Panc1 (cell line): ENCODE data around the gene CLEC4G. TPM values are rescaled to one million over a fixed set of nuclear protein-coding genes. Genes with fewer than 3 reads are reported as not detected.

Experiments
- ATAC-seq: fragments of 200-7000 bp; cut with Tn5 transposase; 2 replicates; pipeline ENCODE4 v1.9.1; 2020; ENCODE audit warnings: mild to moderate bottlenecking, moderate library complexity
- BruUV-seq: library from RNA; stranded (reverse); fragments of 400-500 nt; replicated peaks from 2 replicates; lab custom pipeline; 2021; lab: Mats Ljungman, UMichigan
- CTCF ChIA-PET: fragments of 300-600 bp; sonication (Branson Sonifier 250); formaldehyde crosslinking; loops from one replicate; lab custom pipeline; 2022; ENCODE audit warnings: antibody characterized with exemption; lab: Charles Lee
- POLR2A ChIA-PET: fragments of 300-600 bp; sonication (Branson Sonifier 250); formaldehyde crosslinking; loops from one replicate; lab custom pipeline; 2022; ENCODE audit warnings: antibody characterized with exemption; lab: Charles Lee
- DNase-seq: peaks from one replicate; pipeline ENCODE4 v3.0.0-alpha.2; 2010; ENCODE audit warnings: low read depth, low spot score
- H3K27ac ChIP-seq: 2 replicates; pipeline ENCODE4 v1.5.1; 2011; ENCODE audit warnings: mild to moderate bottlenecking, low read length, inconsistent platforms
- H3K27me3 ChIP-seq: fragments of 200-500 bp; sonication (Bioruptor generic); 2 replicates; pipeline ENCODE4 v1.6.0; 2014; ENCODE audit warnings: low read length, inconsistent platforms; ENCODE audit not compliant: control insufficient read depth, insufficient read depth
- H3K36me3 ChIP-seq: fragments of 200-500 bp; sonication (Bioruptor generic); 2 replicates; pipeline ENCODE4 v1.5.1; 2014; ENCODE audit warnings: inconsistent platforms, mild to moderate bottlenecking, low read length, moderate library complexity; ENCODE audit not compliant: control insufficient read depth, insufficient read depth
- H3K4me1 ChIP-seq: 2 replicates; pipeline ENCODE4 v1.5.1; 2011; ENCODE audit warnings: inconsistent platforms, mild to moderate bottlenecking, low read length, moderate library complexity; ENCODE audit not compliant: control insufficient read depth, insufficient read depth
- H3K4me3 ChIP-seq, 2 experiments: 2 replicates each; pipeline ENCODE4 v1.5.1; 2011 to 2012; ENCODE audit warnings: low read depth in 2 of 2, low read length in 2 of 2, mild to moderate bottlenecking in 2 of 2, inconsistent platforms in 1 of 2, moderate library complexity in 1 of 2
- H3K9me3 ChIP-seq: fragments of 200-500 bp; sonication (Bioruptor generic); 2 replicates; pipeline ENCODE4 v1.5.1; 2014; ENCODE audit warnings: low read depth, mild to moderate bottlenecking, inconsistent platforms, low read length, moderate library complexity; ENCODE audit not compliant: control insufficient read depth, insufficient read depth
- POLR2AphosphoS5 ChIP-seq: IDR thresholded peaks from 2 replicates; pipeline ENCODE4 v1.6.1; 2012; ENCODE audit warnings: mild to moderate bottlenecking, low read depth, low read length, moderate library complexity
- SIN3A ChIP-seq: IDR thresholded peaks from 2 replicates; pipeline ENCODE4 v1.6.1; 2012; ENCODE audit warnings: low read depth, mild to moderate bottlenecking, low read length, moderate library complexity, borderline replicate concordance; ENCODE audit not compliant: insufficient read depth
- TCF7L2 ChIP-seq: IDR thresholded peaks from 2 replicates; pipeline ENCODE4 v1.6.1; 2011; ENCODE audit warnings: mild to moderate bottlenecking, low read depth, low read length, inconsistent platforms
- in situ Hi-C: cut with HindIII; loops from 2 replicates; pipeline ENCODE4 v1.10.0; 2016; ENCODE audit warnings: low sequenced_read_pairs, low pct_unique_long_range_greater_than_20kb
- intact Hi-C: fragments of 100-400 bp; cut with micrococcal nuclease; formaldehyde crosslinking; loops from one replicate; pipeline ENCODE4 v1.10.0; 2022; ENCODE audit not compliant: unreplicated experiment
- total RNA-seq: library from RNA; stranded (reverse); gene quantifications from one replicate; pipeline ENCODE4 v1.2.1, GENCODE V29; 2021; ENCODE audit not compliant: unreplicated experiment
- TF ChIP-seq, protein P1 (sequence below): fragments of 450-650 bp; IDR thresholded peaks from 2 replicates; pipeline ENCODE4 v1.5.1; 2017; ENCODE audit warnings: mild to moderate bottlenecking
- TF ChIP-seq, protein P2 (sequence below), 2 experiments: IDR thresholded peaks; 2 replicates each; pipeline ENCODE4 v1.6.1; 2011 to 2012; ENCODE audit warnings: low read depth in 2 of 2, control low read depth in 1 of 2, low read length in 1 of 2, mild to moderate bottlenecking in 1 of 2, moderate library complexity in 1 of 2; ENCODE audit not compliant: insufficient read depth in 1 of 2

Gene CLEC4G
- total RNA-seq, 1 experiment from 2014 or later, result not detected

DNA sequence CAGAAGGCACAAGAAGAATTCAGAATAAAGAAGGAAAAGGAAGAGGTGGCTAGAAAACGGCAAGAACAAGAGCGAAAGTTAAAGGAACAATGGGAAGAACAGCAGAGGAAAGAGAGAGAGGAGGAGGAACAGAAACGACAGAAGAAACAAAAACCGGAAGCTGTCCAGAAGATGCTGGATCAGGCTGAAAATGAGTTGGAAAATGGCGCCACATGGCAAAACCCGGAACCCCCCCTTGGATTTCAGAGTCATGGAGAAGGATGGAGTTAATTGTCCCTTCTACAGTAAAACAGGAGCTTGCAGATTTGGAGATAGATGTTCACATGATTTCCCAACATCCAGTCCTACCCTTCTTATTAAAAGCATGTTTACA lies 8.8 kb upstream of the CLEC4G start:
- intact Hi-C loops, result no loop called here
- POLR2A ChIA-PET, result no interaction called here
- in situ Hi-C loops, result no loop called here
- TF ChIP-seq SIN3A (no peak), TCF7L2 (no peak), POLR2AphosphoS5 (no peak)
- TF ChIP-seq, protein P1, sequence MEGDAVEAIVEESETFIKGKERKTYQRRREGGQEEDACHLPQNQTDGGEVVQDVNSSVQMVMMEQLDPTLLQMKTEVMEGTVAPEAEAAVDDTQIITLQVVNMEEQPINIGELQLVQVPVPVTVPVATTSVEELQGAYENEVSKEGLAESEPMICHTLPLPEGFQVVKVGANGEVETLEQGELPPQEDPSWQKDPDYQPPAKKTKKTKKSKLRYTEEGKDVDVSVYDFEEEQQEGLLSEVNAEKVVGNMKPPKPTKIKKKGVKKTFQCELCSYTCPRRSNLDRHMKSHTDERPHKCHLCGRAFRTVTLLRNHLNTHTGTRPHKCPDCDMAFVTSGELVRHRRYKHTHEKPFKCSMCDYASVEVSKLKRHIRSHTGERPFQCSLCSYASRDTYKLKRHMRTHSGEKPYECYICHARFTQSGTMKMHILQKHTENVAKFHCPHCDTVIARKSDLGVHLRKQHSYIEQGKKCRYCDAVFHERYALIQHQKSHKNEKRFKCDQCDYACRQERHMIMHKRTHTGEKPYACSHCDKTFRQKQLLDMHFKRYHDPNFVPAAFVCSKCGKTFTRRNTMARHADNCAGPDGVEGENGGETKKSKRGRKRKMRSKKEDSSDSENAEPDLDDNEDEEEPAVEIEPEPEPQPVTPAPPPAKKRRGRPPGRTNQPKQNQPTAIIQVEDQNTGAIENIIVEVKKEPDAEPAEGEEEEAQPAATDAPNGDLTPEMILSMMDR, result no peak
- TF ChIP-seq, protein P2, sequence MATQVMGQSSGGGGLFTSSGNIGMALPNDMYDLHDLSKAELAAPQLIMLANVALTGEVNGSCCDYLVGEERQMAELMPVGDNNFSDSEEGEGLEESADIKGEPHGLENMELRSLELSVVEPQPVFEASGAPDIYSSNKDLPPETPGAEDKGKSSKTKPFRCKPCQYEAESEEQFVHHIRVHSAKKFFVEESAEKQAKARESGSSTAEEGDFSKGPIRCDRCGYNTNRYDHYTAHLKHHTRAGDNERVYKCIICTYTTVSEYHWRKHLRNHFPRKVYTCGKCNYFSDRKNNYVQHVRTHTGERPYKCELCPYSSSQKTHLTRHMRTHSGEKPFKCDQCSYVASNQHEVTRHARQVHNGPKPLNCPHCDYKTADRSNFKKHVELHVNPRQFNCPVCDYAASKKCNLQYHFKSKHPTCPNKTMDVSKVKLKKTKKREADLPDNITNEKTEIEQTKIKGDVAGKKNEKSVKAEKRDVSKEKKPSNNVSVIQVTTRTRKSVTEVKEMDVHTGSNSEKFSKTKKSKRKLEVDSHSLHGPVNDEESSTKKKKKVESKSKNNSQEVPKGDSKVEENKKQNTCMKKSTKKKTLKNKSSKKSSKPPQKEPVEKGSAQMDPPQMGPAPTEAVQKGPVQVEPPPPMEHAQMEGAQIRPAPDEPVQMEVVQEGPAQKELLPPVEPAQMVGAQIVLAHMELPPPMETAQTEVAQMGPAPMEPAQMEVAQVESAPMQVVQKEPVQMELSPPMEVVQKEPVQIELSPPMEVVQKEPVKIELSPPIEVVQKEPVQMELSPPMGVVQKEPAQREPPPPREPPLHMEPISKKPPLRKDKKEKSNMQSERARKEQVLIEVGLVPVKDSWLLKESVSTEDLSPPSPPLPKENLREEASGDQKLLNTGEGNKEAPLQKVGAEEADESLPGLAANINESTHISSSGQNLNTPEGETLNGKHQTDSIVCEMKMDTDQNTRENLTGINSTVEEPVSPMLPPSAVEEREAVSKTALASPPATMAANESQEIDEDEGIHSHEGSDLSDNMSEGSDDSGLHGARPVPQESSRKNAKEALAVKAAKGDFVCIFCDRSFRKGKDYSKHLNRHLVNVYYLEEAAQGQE (IDR thresholded peaks at IDR 0.05; ENCODE audit: insufficient read depth in 1 of 2, low read depth in 2 of 2, low read length in 1 of 2), result no peak
- Histone ChIP-seq H3K27me3 (no peaks in the 10 kb centered on the region), H3K4me1 (no peaks in the 10 kb centered on the region), H3K4me3 (no peak overlapping the region), H3K9me3 (no peaks in the 10 kb centered on the region), H3K36me3 (no peaks in the 10 kb centered on the region), H3K27ac (no peak overlapping the region)
- CTCF ChIA-PET, result no interaction called here
- no TSS peak for BruUV-seq
- ATAC-seq (no peak), DNase-seq (no peak)

DNA sequence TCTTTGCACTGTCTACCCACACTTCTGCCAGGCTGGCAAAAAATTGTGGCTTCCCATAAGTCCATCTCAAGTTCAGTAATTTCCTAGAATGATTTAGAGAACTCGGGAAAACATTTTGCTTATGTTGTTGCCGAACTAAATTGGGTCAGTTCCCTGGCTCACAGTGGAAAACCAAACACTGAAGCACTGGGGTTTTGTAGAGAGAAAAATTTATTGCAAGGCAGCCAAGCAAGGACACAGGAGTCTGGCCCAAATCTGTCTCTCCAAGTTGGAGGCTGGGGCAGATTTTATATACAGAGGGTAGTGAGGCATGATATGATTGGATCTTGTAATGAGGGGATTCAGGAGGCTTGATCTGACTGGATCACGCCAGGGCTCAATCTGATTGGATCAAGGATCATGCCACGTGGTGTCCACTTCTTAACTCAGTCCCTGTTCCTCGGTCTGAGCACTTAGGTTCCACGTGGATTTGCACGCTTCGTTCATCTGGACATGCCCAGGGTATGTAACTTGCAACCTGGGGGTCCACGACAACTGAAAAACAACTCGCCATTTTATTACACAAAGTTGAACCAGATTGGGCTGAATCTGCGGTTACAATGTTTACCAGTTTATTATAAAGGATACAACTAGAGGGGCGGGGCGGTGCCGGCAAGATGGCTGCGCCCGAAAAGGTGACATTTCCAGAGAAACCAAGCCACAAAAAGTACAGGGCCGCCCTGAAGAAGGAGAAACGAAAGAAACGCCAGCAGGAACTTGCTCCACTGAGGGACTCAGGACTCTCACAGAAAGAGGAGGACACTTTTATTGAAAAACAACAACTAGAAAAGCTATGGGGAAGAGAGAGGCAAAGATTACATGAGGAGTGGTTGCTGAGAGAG lies 8.1 kb upstream of the CLEC4G start:
- CTCF ChIA-PET, result interaction anchor here (0.6 kb wide), 1 partner anchor 15 kb away, joined by 3 read pairs; no protein-coding TSS in a partner anchor
- TF ChIP-seq, protein P2 (IDR thresholded peaks at IDR 0.05; ENCODE audit: insufficient read depth in 1 of 2, low read depth in 2 of 2, low read length in 1 of 2), result no peak
- no peak for TF ChIP-seq POLR2AphosphoS5
- H3K27me3 ChIP-seq, result no peaks in the 10 kb centered on the region

More for the DNA sequence above, 8.1 kb upstream of the CLEC4G start:
- intact Hi-C loops (no loop called here), in situ Hi-C loops (no loop called here)
- no peaks in the 10 kb centered on the region for H3K36me3 ChIP-seq
- no peak overlapping the region for H3K27ac ChIP-seq
- DNase-seq, result no peak
- no TSS peak for BruUV-seq
- ATAC-seq, result no peak
- no peak overlapping the region for H3K4me3 ChIP-seq
- H3K4me1 ChIP-seq, result no peaks in the 10 kb centered on the region
- POLR2A ChIA-PET, result no interaction called here
- H3K9me3 ChIP-seq, result no peaks in the 10 kb centered on the region
